Naive B cell (primary cell): ENCODE results near the gene METTL2B. TPM values are rescaled to one million over a fixed set of nuclear protein-coding genes. Genes with fewer than 3 reads are reported as not detected.
A peak's percentile ranks its signal among the peaks of the same experiment; 100 is the strongest.
"Not testable (repeated sequence)": the region's sequence is repeated elsewhere in the genome, so short reads cannot be mapped to it uniquely, and the experiment has no call there.

Experiments
- ATAC-seq, 2 donors: fragments of 150-1000 bp; cut with Tn5 transposase; 2 replicates each; pipeline ENCODE4 v1.10.0; 2021; ENCODE audit warnings: low read depth in 2 of 2, mild to moderate bottlenecking in 2 of 2, moderate library complexity in 2 of 2
- DNase-seq: peaks from one replicate; pipeline ENCODE4 v3.0.0; 2022
- H3K27ac Mint-ChIP-seq, 6 donors: one replicate each; pipeline ENCODE4 v1.8.0; 2020 to 2022; ENCODE audit warnings: mild to moderate bottlenecking in 6 of 6, mixed read lengths in 6 of 6, moderate library complexity in 5 of 6, inconsistent platforms in 2 of 6
- H3K27me3 Mint-ChIP-seq, 3 donors: one replicate each; pipeline ENCODE4 v1.8.0; 2021 to 2022; ENCODE audit warnings: mixed read lengths in 3 of 3, mild to moderate bottlenecking in 1 of 3
- H3K36me3 Mint-ChIP-seq, 2 donors: one replicate each; pipeline ENCODE4 v1.8.0; 2020 to 2022; ENCODE audit warnings: mixed read lengths in 2 of 2, inconsistent platforms in 1 of 2, mild to moderate bottlenecking in 1 of 2
- H3K4me1 Mint-ChIP-seq, 3 donors: one replicate each; pipeline ENCODE4 v1.8.0; 2020 to 2022; ENCODE audit warnings: mixed read lengths in 3 of 3, inconsistent platforms in 1 of 3, mild to moderate bottlenecking in 1 of 3, moderate library complexity in 1 of 3
- H3K4me3 Mint-ChIP-seq, 8 donors: one replicate each; pipeline ENCODE4 v1.8.0; 2020 to 2022; ENCODE audit warnings: mild to moderate bottlenecking in 8 of 8, mixed read lengths in 8 of 8, moderate library complexity in 8 of 8, inconsistent platforms in 2 of 8
- H3K9me3 Mint-ChIP-seq, 7 donors: one replicate each; pipeline ENCODE4 v1.8.0; 2020 to 2022; ENCODE audit warnings: mixed read lengths in 7 of 7, mild to moderate bottlenecking in 5 of 7, inconsistent platforms in 2 of 7, moderate library complexity in 1 of 7
- polyA plus RNA-seq, 6 donors: library from polyadenylated mRNA; unstranded; fragments of 300-500 nt; fragmentation: Illumina TruSeq; gene quantifications; one replicate each; pipeline ENCODE4 v1.2.3, GENCODE V29; 2021; ENCODE audit warnings: low read depth in 6 of 6

METTL2B gene
- polyA plus RNA-seq, 6 donors from 2014 or later, result 7.8 to 25.4 (median 13.2) TPM

DNA sequence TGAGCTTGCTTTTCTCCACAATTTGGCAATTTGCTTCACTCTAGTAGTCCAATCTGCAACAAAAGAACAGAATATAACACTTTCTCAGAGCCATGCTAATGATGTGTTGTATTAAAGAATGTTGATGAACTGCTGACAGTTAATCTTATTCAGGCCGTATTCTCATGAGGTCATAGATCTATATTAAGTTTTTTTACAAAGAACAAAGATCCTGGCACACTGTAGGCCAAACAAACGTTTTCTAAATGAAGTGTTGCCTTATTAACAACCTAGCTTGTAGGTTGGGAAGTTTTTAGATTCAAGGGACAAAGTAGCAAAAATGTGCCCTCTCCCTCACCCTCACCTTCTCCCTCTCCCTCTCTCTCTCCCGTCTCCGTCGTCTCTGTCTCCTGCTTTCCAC, 14.1 kb upstream of the METTL2B start:
- no peak for DNase-seq
- H3K9me3 Mint-ChIP-seq, result no peaks in the 10 kb centered on the region
- ATAC-seq, result no peak
- H3K4me1 Mint-ChIP-seq, result peaks cover 13 to 23% (median 20%) of the 10 kb centered on the region in 3 donors
- no peak overlapping the region for H3K4me3 Mint-ChIP-seq
- H3K36me3 Mint-ChIP-seq, result no peaks in the 10 kb centered on the region
- no peaks in the 10 kb centered on the region for H3K27me3 Mint-ChIP-seq
- peak overlapping the region in 1 of 6 donors; percentile 28 for H3K27ac Mint-ChIP-seq

DNA sequence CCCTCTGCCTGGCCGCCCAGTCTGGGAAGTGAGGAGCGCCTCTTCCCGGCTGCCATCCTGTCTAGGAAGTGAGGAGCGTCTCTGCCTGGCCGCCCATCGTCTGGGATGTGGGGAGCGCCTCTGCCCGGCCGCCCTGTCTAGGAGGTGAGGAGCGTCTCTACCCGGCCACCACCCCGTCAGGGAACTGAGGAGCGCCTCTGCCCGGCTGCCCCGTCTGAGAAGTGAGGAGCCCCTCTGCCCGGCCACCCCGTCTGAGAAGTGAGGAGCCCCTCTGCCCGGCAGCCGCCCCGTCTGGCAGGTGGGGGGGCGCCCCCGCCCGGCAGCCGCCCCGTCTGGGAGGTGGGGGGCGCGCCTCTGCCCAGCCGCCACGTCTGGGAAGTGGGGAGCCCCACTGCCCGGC, 13.2 kb upstream of the METTL2B start:
- not testable (repeated sequence) for H3K9me3 Mint-ChIP-seq, H3K27ac Mint-ChIP-seq, ATAC-seq, H3K27me3 Mint-ChIP-seq, H3K4me3 Mint-ChIP-seq, DNase-seq, H3K36me3 Mint-ChIP-seq
- peaks cover 9 to 16% (median 15%) of the 10 kb centered on the region in 3 donors for H3K4me1 Mint-ChIP-seq

DNA sequence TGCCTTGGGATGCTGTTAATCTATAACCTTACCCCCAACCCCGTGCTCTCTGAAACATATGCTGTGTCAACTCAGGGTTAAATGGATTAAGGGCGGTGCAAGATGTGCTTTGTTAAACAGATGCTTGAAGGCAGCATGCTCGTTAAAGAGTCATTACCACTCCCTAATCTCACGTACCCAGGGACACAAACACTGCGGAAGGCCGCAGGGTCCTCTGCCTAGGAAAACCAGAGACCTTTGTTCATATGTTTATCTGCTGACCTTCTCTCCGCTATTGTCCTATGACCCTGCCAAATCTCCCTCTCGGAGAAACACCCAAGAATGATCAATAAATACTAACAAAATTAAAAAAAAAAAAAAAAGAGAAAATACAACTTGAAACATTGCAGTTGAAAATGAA, 12.6 kb upstream of the METTL2B start:
- not testable (repeated sequence) for H3K36me3 Mint-ChIP-seq, H3K27me3 Mint-ChIP-seq, H3K4me3 Mint-ChIP-seq, H3K27ac Mint-ChIP-seq, H3K9me3 Mint-ChIP-seq, ATAC-seq, DNase-seq
- H3K4me1 Mint-ChIP-seq, result peaks cover 9 to 15% (median 11%) of the 10 kb centered on the region in 3 donors

DNA sequence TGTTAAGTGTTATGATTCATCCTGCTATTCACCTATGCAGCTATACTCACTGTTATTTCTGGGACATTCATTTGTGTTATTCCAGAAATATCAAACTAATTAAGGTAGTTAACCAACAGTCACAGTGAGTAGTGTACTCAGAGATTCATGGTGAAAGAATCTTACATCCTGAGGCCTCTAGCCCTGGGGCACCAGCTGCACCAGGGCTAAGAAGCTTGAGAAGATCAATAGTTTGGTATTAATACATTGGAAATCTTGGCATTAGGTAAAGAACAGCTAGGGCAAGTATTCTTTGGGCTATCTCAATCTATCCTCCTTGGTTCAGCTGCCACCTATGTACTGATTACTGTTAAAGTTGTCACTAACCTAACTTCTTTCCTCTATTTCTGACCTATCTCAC, 9.7 kb upstream of the METTL2B start:
- not testable (repeated sequence) for ATAC-seq, H3K4me3 Mint-ChIP-seq, H3K36me3 Mint-ChIP-seq, H3K27me3 Mint-ChIP-seq, DNase-seq, H3K9me3 Mint-ChIP-seq, H3K27ac Mint-ChIP-seq, H3K4me1 Mint-ChIP-seq

DNA sequence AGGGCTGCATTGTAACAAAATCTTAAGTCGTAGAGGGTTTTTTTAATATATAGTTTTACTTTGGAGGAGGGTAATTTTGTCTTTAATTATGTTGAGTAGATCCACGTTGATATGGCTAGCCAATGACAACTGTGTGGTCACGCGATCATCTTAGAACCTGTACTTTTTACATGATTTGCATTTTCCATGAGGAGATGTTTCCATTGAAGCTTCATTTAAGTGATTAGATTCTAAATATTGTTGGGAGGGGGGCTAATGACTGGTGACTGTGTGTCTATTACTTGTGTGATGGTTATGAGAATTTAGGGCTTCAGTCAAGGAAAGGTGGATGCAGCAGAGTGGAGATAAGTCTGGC, 765 bp downstream of the METTL2B start:
- not testable (repeated sequence) for DNase-seq, H3K36me3 Mint-ChIP-seq, ATAC-seq, H3K9me3 Mint-ChIP-seq, H3K27me3 Mint-ChIP-seq
- Mint-ChIP-seq H3K27ac (peak overlapping the region in 4 of 6 donors; percentile 89 to 98 (median 94)), H3K4me1 (peaks cover 14 to 28% (median 17%) of the 10 kb centered on the region in 3 donors), H3K4me3 (peak overlapping the region; percentile 94 to 100 (median 98))

DNA sequence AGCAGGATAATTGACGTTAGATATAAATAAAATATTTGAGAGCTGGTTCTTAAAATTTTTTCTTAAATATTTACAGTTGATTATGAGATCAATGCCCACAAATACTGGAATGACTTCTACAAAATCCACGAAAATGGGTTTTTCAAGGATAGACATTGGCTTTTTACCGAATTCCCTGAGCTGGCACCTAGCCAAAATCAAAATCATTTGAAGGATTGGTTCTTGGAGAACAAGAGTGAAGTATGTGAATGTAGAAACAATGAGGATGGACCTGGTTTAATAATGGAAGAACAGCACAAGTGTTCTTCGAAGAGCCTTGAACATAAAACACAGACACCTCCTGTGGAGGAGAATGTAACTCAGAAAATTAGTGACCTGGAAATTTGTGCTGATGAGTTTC, 2.5 kb downstream of the METTL2B start:
- not testable (repeated sequence) for H3K27ac Mint-ChIP-seq, DNase-seq, H3K36me3 Mint-ChIP-seq, ATAC-seq, H3K9me3 Mint-ChIP-seq, H3K27me3 Mint-ChIP-seq
- Mint-ChIP-seq H3K4me3 (peak overlapping the region in 2 of 8 donors; percentile 41 to 59), H3K4me1 (peaks cover 14 to 28% (median 17%) of the 10 kb centered on the region in 3 donors)

DNA sequence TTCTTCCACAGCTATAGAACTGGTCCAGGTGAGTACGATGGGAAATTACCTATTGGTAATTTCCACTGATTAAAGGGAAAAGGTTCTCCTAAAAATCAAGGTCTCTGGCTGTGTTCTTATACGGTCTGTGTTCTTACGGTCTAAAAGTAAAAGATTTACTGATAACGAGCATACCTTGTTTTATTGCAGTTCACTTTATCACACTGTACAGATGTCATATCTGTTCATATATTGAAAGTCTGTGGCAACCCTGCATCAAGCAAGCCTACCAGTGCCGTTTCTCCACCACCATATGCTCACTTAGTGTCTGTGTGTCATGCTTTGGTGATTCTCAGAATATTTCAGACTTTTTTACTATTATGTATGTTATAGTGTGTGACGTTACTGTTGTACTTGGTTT, 11.6 kb downstream of the METTL2B start:
- not testable (repeated sequence) for H3K27me3 Mint-ChIP-seq, H3K36me3 Mint-ChIP-seq, H3K4me3 Mint-ChIP-seq, ATAC-seq, DNase-seq, H3K4me1 Mint-ChIP-seq, H3K27ac Mint-ChIP-seq, H3K9me3 Mint-ChIP-seq

DNA sequence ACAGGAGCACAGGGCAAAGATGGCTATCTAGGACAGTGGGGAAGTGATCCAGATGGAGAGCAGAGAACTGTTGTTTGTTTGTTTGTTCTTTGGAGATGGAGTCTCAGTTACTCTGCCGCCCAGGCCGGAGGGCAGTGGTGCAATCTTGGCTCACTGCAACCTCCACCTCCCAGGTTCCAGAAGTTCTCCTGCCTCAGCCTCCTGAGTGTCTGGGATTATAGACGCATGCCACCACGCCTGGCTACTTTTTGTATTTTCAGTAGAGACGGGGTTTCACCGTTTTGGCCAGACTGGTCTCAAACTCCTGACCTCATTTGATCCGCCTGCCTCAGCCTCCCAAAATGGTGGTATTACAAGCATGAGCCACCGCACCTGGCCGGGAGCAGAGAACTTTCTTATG, 20.9 kb downstream of the METTL2B start:
- ATAC-seq, result no peak
- Mint-ChIP-seq H3K27me3 (no peaks in the 10 kb centered on the region), H3K36me3 (peaks cover 5 to 7% of the 10 kb centered on the region in 2 donors), H3K9me3 (no peaks in the 10 kb centered on the region), H3K27ac (no peak overlapping the region), H3K4me1 (no peaks in the 10 kb centered on the region), H3K4me3 (no peak overlapping the region)
- no peak for DNase-seq

DNA sequence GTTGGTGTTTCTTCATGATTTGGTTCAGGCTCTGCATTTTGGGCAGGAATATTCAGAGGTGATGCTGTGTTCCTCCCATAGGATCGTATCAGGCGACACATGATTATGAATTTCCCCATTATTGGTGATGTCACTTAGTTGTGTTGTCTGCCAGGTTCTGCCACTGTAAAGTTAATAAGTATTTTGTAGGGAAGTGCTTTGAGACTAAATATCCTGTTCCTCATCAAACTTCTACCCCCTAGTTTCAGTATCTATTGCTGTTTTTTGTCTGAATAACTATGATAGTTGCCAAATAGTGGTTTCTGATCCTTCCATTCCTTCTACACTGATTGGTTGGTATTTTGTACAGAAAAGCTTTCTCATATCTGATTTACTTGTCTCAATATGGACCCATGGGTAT, 28.9 kb downstream of the METTL2B start:
- not testable (repeated sequence) for H3K27me3 Mint-ChIP-seq, H3K4me3 Mint-ChIP-seq, H3K9me3 Mint-ChIP-seq, H3K36me3 Mint-ChIP-seq, DNase-seq
- peak overlapping the region in 3 of 6 donors; percentile 51 to 67 (median 65) for H3K27ac Mint-ChIP-seq
- peaks cover 19 to 29% (median 22%) of the 10 kb centered on the region in 3 donors for H3K4me1 Mint-ChIP-seq
- peak; percentile 35 to 52 for ATAC-seq

DNA sequence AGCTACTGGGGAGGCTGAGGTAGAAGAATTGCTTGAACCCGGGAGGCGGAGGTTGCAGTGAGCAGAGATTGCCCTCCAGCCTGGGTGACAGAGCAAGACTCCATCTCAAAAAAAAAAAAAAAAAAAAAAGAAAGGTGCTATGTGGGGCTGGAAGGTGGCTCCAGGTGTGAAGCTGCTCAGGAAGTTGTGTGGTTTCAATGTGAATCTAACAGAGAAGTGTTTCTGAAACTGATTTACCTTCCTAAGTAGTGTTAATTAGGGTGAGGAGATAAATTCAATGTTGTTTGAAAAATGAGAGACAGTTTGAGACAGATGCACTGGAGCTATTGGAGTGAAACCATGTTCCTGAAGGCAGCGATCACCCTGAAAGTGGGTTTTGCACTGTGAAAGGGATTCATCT, 30.3 kb downstream of the METTL2B start:
- peak overlapping the region in 5 of 6 donors; percentile 73 to 88 (median 80) for H3K27ac Mint-ChIP-seq
- ATAC-seq, result peak; percentile 56 to 60
- H3K4me3 Mint-ChIP-seq, result peak overlapping the region in 6 of 8 donors; percentile 19 to 85 (median 64)
- not testable (repeated sequence) for H3K36me3 Mint-ChIP-seq, DNase-seq, H3K27me3 Mint-ChIP-seq, H3K9me3 Mint-ChIP-seq
- peaks cover 19 to 32% (median 22%) of the 10 kb centered on the region in 3 donors for H3K4me1 Mint-ChIP-seq

DNA sequence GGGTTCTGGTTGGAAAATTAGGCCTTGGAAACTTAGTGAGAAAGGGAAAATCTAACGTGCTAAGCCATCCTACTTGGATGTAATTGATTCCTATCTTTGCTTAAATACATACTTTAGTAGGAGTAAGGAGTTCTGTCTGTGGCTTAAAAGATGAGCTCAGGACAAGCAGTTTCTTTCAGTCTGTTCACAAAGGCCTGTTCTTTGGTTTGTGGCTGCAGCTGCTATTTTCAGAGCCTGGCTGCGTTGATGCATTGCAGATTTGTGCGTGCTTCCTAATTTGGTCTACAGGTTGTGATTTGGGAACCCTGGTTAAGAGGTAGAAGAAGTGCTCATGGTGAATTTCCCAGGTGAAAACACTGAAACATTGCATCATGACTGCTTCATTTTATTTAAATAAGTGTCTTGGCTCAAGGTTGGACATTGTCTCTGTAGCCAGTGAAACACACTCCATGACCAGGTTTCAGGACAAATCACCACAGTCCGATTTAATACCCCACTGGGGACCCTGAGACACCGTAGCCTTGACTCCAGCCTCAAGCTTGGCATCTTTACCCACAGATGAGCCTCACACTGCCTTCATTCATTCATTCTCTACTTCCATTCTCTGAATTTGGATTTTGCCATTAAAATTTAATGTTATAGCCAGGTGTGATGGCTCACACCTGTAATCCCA, 30.9 kb downstream of the METTL2B start:
- peak overlapping the region; percentile 72 to 92 (median 80) for H3K27ac Mint-ChIP-seq
- H3K4me3 Mint-ChIP-seq, result peak overlapping the region in 6 of 8 donors; percentile 38 to 85 (median 64)
- not testable (repeated sequence) for H3K9me3 Mint-ChIP-seq, H3K27me3 Mint-ChIP-seq, H3K36me3 Mint-ChIP-seq, DNase-seq
- ATAC-seq, result peak; percentile 62 to 68
- H3K4me1 Mint-ChIP-seq, result peaks cover 19 to 35% (median 22%) of the 10 kb centered on the region in 3 donors

DNA sequence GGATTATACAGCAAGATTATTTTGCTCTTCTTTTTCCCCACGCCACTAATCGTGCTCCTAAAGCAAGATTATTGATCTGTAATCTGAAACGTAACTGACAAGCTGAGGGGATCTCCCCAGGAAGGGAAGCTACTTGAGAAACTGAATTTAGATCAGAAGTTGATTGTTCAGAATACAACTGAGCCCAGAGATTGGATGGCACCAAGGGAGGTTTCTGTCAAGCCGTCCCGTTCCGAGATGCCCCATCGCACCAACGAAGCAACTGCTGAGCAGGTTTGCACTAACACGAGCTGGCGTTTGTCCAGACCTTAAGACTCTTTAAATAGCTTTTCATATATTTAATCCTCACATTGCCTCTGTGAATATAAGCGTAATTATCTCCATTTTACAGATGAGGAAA, 35.1 kb downstream of the METTL2B start:
- H3K9me3 Mint-ChIP-seq, result not testable (repeated sequence)

DNA sequence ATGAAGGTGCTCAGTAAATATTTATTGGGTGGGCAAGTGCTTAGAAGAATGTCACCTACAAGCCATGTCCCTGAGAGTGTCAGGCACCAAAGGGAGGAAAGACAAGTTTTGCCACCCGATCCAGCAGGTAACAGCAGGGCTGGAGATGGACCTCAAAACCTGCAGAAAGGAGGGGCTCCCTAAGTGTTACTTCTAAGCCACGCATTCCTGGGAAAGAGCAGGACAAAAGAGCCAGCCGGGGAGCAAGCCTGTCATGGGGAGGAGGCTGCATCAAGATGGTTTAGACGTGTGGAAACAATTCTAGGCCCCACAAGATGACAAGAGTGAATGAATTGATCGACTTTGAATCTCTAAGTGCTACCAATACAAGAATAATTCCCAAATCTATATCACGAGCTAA, 38.7 kb downstream of the METTL2B start:
- not testable (repeated sequence) for H3K9me3 Mint-ChIP-seq, H3K27me3 Mint-ChIP-seq, H3K4me3 Mint-ChIP-seq, DNase-seq, ATAC-seq, H3K36me3 Mint-ChIP-seq, H3K27ac Mint-ChIP-seq
- H3K4me1 Mint-ChIP-seq, result peaks cover 2 to 14% (median 14%) of the 10 kb centered on the region in 3 donors

More for the DNA sequence above, 35.1 kb downstream of the METTL2B start:
- peaks cover 14 to 30% (median 30%) of the 10 kb centered on the region in 3 donors for H3K4me1 Mint-ChIP-seq
- not testable (repeated sequence) for H3K27me3 Mint-ChIP-seq, H3K36me3 Mint-ChIP-seq, ATAC-seq, H3K4me3 Mint-ChIP-seq, DNase-seq, H3K27ac Mint-ChIP-seq

DNA sequence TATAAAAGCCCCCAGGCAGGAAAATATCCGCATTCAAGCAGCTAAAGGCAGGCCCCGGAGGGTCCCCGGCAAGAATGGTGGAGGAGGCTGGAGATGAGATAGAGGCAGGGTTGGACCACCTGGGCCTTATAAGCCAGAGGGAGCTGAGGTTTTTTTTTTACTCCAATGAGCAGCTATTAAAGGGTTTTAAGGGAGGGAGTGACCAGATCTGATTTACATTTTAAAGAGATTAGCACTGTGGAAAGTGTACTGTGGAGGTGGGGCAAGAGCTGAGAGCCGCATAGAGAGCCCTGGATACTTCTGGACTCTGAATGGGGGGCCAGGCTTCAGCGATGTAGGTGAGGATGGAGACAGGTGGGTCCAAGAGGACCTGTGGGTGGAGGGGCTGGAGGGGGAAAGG, 40.5 kb downstream of the METTL2B start:
- not testable (repeated sequence) for H3K27ac Mint-ChIP-seq, DNase-seq, H3K27me3 Mint-ChIP-seq, H3K36me3 Mint-ChIP-seq, ATAC-seq, H3K9me3 Mint-ChIP-seq, H3K4me3 Mint-ChIP-seq
- H3K4me1 Mint-ChIP-seq, result peaks cover 2 to 14% (median 9%) of the 10 kb centered on the region in 3 donors
